ENCODE results near the gene ATF4.

ATF4 gene

GRCh38 chr22:39481054-39481453 lies 39.3 kb upstream of the ATF4 start:
- TF ChIP-seq, protein P1, sequence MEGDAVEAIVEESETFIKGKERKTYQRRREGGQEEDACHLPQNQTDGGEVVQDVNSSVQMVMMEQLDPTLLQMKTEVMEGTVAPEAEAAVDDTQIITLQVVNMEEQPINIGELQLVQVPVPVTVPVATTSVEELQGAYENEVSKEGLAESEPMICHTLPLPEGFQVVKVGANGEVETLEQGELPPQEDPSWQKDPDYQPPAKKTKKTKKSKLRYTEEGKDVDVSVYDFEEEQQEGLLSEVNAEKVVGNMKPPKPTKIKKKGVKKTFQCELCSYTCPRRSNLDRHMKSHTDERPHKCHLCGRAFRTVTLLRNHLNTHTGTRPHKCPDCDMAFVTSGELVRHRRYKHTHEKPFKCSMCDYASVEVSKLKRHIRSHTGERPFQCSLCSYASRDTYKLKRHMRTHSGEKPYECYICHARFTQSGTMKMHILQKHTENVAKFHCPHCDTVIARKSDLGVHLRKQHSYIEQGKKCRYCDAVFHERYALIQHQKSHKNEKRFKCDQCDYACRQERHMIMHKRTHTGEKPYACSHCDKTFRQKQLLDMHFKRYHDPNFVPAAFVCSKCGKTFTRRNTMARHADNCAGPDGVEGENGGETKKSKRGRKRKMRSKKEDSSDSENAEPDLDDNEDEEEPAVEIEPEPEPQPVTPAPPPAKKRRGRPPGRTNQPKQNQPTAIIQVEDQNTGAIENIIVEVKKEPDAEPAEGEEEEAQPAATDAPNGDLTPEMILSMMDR (IDR thresholded peaks at IDR 0.05; ENCODE audit: borderline replicate concordance, control extremely low read depth, extremely low read depth, insufficient read depth, missing control alignments), result no peak
- in situ Hi-C loops (cut with MboI; ENCODE audit: low sequenced_read_pairs, unreplicated experiment), result no loop called here
- DNase-seq (ENCODE audit: low spot score), result no peak

GRCh38 chr22:39481595-39481994 lies 38.8 kb upstream of the ATF4 start:
- in situ Hi-C loops (cut with MboI; ENCODE audit: low sequenced_read_pairs, unreplicated experiment), result no loop called here
- DNase-seq (ENCODE audit: low spot score), result no peak
- TF ChIP-seq, protein P1 (IDR thresholded peaks at IDR 0.05; ENCODE audit: borderline replicate concordance, control extremely low read depth, extremely low read depth, insufficient read depth, missing control alignments), result no peak

DNA sequence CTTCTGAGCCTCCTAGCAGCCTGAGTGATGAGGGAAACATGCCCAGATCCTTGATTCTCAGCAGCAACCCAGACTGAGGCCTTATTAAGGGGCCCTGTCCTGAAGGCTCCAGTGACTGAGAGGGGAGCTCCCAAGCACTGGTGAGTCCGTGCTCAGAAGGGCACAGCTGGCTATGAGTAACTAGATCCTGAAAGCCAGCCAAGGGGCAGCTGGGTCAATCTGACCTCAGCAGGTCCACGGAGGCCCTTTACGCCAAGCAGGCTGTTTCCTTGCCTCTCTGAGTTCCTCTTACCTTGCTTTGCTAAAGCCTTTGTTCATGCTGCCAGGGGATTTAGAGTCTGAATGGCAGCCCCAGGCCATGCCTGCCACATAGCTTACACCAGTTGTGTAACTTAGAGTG lies 37.6 kb upstream of the ATF4 start:
- TF ChIP-seq, protein P1 (IDR thresholded peaks at IDR 0.05; ENCODE audit: borderline replicate concordance, control extremely low read depth, extremely low read depth, insufficient read depth, missing control alignments), result no peak
- no peak for DNase-seq (ENCODE audit: low spot score)
- in situ Hi-C loops (cut with MboI; ENCODE audit: low sequenced_read_pairs, unreplicated experiment), result no loop called here

GRCh38 chr22:39486951-39487825 lies 33.2 kb upstream of the ATF4 start:
- TF ChIP-seq, protein P1 (IDR thresholded peaks at IDR 0.05; ENCODE audit: borderline replicate concordance, control extremely low read depth, extremely low read depth, insufficient read depth, missing control alignments), result no peak
- in situ Hi-C loops (cut with MboI; ENCODE audit: low sequenced_read_pairs, unreplicated experiment), result no loop called here
- no peak for DNase-seq (ENCODE audit: low spot score)

- in situ Hi-C loops (cut with MboI; ENCODE audit: low sequenced_read_pairs, unreplicated experiment), result no loop called here
- DNase-seq (ENCODE audit: low spot score), result no peak
- TF ChIP-seq, protein P1 (IDR thresholded peaks at IDR 0.05; ENCODE audit: borderline replicate concordance, control extremely low read depth, extremely low read depth, insufficient read depth, missing control alignments), result no peak
These were observed 32.4 kb upstream of the ATF4 start for GRCh38 chr22:39487826-39488520.

- TF ChIP-seq, protein P1 (IDR thresholded peaks at IDR 0.05; ENCODE audit: borderline replicate concordance, control extremely low read depth, extremely low read depth, insufficient read depth, missing control alignments), result no peak
- DNase-seq (ENCODE audit: low spot score), result no peak
- in situ Hi-C loops (cut with MboI; ENCODE audit: low sequenced_read_pairs, unreplicated experiment), result no loop called here
These were observed 31.7 kb upstream of the ATF4 start for GRCh38 chr22:39488563-39489083.

All from GM13976 (cell line).